Measurements from ENCODE around the gene GLI3.

DNA sequence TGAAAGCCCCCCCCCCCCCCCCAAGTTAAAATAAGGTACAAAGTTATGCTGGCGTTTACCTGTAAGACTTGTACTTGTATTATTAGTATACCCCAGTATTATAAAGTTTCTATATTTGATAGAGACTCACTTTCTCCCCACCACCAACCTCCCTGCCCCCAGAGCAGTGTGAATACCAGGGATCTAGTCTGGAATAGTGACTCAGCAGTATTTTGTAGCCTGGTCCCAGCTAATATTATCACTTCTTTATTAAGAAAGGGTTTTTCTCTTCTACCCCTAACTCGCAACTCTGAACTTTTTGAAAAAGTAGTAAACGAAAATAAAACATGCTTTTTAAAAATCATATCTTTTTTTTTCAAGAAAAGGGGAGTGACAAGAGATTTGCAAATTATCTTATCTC, 26.7 kb downstream of the GLI3 start:
- TF ChIP-seq, protein P1, sequence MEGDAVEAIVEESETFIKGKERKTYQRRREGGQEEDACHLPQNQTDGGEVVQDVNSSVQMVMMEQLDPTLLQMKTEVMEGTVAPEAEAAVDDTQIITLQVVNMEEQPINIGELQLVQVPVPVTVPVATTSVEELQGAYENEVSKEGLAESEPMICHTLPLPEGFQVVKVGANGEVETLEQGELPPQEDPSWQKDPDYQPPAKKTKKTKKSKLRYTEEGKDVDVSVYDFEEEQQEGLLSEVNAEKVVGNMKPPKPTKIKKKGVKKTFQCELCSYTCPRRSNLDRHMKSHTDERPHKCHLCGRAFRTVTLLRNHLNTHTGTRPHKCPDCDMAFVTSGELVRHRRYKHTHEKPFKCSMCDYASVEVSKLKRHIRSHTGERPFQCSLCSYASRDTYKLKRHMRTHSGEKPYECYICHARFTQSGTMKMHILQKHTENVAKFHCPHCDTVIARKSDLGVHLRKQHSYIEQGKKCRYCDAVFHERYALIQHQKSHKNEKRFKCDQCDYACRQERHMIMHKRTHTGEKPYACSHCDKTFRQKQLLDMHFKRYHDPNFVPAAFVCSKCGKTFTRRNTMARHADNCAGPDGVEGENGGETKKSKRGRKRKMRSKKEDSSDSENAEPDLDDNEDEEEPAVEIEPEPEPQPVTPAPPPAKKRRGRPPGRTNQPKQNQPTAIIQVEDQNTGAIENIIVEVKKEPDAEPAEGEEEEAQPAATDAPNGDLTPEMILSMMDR (conservative IDR thresholded peaks at IDR 0.05 in 1 of 2, IDR thresholded peaks at IDR 0.05 in 1 of 2; ENCODE audit: extremely low read depth in 1 of 2, insufficient read depth in 1 of 2, low read depth in 1 of 2, low read length in 2 of 2) = no peak
- TF ChIP-seq EZH2 (IDR thresholded peaks at IDR 0.05; ENCODE audit: borderline replicate concordance, low read length) = no peak
